ENCODE results near the gene UBE2U.

Gene UBE2U

GRCh38 chr1:64197076-64197475, 6.3 kb upstream of the UBE2U start:
- no peak for TF ChIP-seq CTCF (IDR thresholded peaks at IDR 0.05; ENCODE audit: borderline replicate concordance, insufficient read depth, low read depth, low read length)

GRCh38 chr1:64199154-64199553, 4.3 kb upstream of the UBE2U start:
- H3K4me3 ChIP-seq (ENCODE audit: low read depth, low read length), result no peak overlapping the region
- TF ChIP-seq CTCF (IDR thresholded peaks at IDR 0.05; ENCODE audit: borderline replicate concordance, insufficient read depth, low read depth, low read length), result no peak

More at GRCh38 chr1:64197076-64197475, 6.3 kb upstream of the UBE2U start:
- H3K4me3 ChIP-seq (ENCODE audit: low read depth, low read length), result no peak overlapping the region

- no peak overlapping the region for H3K4me3 ChIP-seq (ENCODE audit: low read depth, low read length)
- TF ChIP-seq CTCF (IDR thresholded peaks at IDR 0.05; ENCODE audit: borderline replicate concordance, insufficient read depth, low read depth, low read length), result no peak
Measured at GRCh38 chr1:64200064-64200463, 3.4 kb upstream of the UBE2U start.

GRCh38 chr1:64209221-64209620, 5.8 kb downstream of the UBE2U start:
- H3K4me3 ChIP-seq (ENCODE audit: low read depth, low read length), result no peak overlapping the region
- no peak for TF ChIP-seq CTCF (IDR thresholded peaks at IDR 0.05; ENCODE audit: borderline replicate concordance, insufficient read depth, low read depth, low read length)

GRCh38 chr1:64212031-64212430, 8.6 kb downstream of the UBE2U start:
- H3K4me3 ChIP-seq (ENCODE audit: low read depth, low read length), result no peak overlapping the region
- no peak for TF ChIP-seq CTCF (IDR thresholded peaks at IDR 0.05; ENCODE audit: borderline replicate concordance, insufficient read depth, low read depth, low read length)

GRCh38 chr1:64215576-64215975, 12.2 kb downstream of the UBE2U start:
- no peak overlapping the region for H3K4me3 ChIP-seq (ENCODE audit: low read depth, low read length)
- TF ChIP-seq CTCF (IDR thresholded peaks at IDR 0.05; ENCODE audit: borderline replicate concordance, insufficient read depth, low read depth, low read length), result no peak

GRCh38 chr1:64220241-64220640, 16.8 kb downstream of the UBE2U start:
- TF ChIP-seq CTCF (IDR thresholded peaks at IDR 0.05; ENCODE audit: borderline replicate concordance, insufficient read depth, low read depth, low read length), result no peak
- no peak overlapping the region for H3K4me3 ChIP-seq (ENCODE audit: low read depth, low read length)
